Kidney tubule cell (primary cell): ENCODE measurements around the gene ALS2CL.

Experiments
- DNase-seq: peaks from one replicate; pipeline ENCODE4 v3.0.0-alpha.2; 2018; ENCODE audit warnings: low spot score

The ALS2CL gene

GRCh38 chr3:46632792-46633191 lies 60.7 kb downstream of the ALS2CL start:
- no peak for DNase-seq

DNA sequence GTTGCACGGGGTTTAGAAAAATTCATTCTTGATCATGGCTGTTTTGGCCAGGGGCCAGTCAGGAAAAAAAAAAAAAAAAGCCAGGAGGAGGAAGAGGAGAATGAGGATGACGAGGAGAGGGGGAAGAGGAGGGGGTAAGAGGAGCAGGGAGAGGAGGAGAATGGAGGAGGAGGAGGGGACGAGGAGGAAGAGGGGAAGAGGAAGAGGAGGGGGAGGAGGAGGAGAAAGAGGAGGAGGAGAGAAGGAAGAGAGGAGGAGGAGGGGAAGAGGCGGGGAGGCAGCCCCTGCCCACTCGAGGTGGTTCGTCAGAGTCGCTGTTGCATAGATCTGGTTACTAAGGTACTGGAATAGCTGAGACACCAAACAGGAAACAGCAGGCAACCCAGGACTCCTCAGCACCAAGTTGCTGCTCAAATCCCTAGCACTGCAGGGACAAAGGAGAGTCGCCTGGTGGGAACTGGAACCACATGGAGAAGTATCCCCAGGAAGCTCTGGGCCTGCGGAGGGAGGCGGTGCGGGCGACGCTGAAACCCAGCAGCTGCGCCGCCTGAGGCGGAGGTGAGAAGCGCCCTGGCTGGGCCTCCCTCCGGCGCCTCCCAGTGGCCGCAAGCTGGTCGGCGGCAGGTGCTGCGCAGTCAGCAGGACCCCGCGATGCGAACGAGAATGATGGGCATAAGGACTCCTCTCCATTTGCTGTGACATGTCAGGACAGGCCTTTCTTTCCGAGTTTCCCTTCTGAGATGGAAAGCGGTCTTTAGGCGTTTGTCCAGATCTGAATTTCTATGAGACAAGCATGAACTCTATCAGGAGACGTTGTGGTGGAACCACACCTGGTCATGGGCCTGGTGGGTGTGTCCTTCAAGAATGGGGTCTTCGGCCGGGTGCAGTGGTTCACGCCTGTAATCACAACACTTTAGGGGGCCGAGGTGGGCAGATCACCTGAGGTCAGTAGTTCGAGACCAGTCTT lies 63.6 kb downstream of the ALS2CL start:
- DNase-seq, result peak; percentile 86

- no peak for DNase-seq
These were observed 64.5 kb downstream of the ALS2CL start for GRCh38 chr3:46628901-46629369.

- no peak for DNase-seq
These were observed 66.4 kb downstream of the ALS2CL start for GRCh38 chr3:46627078-46627477.

GRCh38 chr3:46626039-46626438 lies 67.4 kb downstream of the ALS2CL start:
- no peak for DNase-seq

- no peak for DNase-seq
These were observed 68.4 kb downstream of the ALS2CL start for GRCh38 chr3:46624975-46625490.

- DNase-seq, result no peak
These were observed 68.9 kb downstream of the ALS2CL start for GRCh38 chr3:46624533-46624932.

GRCh38 chr3:46619845-46620778 lies 73.4 kb downstream of the ALS2CL start:
- no peak for DNase-seq
